ENCODE data around the gene LANCL2. TPM values are rescaled to one million over a fixed set of nuclear protein-coding genes. Genes with fewer than 3 reads are reported as not detected.

Gene LANCL2
- total RNA-seq, 6 experiments from 2014 or later, result 17.3 to 26.3 (median 21.4) TPM

DNA sequence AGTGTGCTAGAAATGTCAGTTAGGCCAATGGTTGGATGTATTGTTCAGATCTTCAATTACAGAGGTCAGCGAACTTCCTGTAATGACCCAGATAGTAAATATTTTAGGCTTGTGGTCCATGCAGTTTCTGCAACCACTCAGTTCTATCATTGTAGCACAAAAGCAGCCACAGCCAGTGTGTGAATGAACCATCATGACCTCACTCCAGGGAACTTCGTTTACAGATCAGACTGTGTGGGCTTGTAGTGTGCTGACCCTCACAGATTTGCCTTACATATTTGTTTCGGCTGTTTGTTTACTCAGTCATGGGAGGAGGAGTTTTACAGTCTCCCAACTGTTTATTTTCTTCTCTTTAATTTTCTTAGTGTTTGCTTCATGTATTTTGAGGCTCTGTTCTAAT is 55.4 kb downstream of the LANCL2 start:
- Mint-ChIP-seq H3K36me3 (ENCODE audit: low read depth) (peaks cover 4% of the 10 kb centered on the region), H3K4me3 (peak overlapping the region; percentile 13; the same call in 1 of the 2 replicates), H3K27me3 (ENCODE audit: insufficient read depth) (no peaks in the 10 kb centered on the region), H3K27ac (peak overlapping the region; percentile 9; the same call in 1 of the 2 replicates), H3K9me3 (no peaks in the 10 kb centered on the region), H3K4me1 (ENCODE audit: low read depth) (peaks cover 48% of the 10 kb centered on the region)
- DNase-seq, result peak; percentile 26
- TF ChIP-seq, protein P1, sequence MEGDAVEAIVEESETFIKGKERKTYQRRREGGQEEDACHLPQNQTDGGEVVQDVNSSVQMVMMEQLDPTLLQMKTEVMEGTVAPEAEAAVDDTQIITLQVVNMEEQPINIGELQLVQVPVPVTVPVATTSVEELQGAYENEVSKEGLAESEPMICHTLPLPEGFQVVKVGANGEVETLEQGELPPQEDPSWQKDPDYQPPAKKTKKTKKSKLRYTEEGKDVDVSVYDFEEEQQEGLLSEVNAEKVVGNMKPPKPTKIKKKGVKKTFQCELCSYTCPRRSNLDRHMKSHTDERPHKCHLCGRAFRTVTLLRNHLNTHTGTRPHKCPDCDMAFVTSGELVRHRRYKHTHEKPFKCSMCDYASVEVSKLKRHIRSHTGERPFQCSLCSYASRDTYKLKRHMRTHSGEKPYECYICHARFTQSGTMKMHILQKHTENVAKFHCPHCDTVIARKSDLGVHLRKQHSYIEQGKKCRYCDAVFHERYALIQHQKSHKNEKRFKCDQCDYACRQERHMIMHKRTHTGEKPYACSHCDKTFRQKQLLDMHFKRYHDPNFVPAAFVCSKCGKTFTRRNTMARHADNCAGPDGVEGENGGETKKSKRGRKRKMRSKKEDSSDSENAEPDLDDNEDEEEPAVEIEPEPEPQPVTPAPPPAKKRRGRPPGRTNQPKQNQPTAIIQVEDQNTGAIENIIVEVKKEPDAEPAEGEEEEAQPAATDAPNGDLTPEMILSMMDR (IDR thresholded peaks at IDR 0.05), result no peak

DNA sequence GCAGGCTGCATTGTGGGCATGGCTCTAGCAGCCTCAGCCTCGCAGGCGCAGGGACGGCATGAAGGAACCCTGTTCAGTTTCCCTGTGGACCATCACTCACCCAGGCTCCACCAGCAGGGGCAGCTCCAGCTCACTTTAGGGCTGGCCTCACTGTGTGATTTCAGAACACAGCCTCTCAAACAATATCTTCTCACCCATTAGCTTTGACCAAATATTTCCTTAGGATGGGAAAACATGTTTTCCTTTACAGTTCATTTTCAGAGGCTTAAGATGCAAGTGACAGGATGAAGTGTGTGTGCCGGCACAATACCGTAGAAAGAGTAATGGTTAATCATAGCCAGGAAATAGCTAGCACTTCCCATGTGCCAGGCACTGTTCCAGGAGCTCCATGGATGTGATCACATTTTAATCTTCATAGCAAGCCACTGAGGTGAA is 58.2 kb downstream of the LANCL2 start:
- Mint-ChIP-seq H3K27me3 (ENCODE audit: insufficient read depth) (no peaks in the 10 kb centered on the region), H3K4me3 (no peak overlapping the region; the same call in 1 of the 2 replicates), H3K9me3 (no peaks in the 10 kb centered on the region), H3K4me1 (ENCODE audit: low read depth) (peaks cover 57% of the 10 kb centered on the region), H3K36me3 (ENCODE audit: low read depth) (peaks cover 19% of the 10 kb centered on the region), H3K27ac (peak overlapping the region; percentile 2; the same call in 1 of the 2 replicates)
- TF ChIP-seq, protein P1 (IDR thresholded peaks at IDR 0.05), result peak; percentile 56
- peak; percentile 57 for DNase-seq

DNA sequence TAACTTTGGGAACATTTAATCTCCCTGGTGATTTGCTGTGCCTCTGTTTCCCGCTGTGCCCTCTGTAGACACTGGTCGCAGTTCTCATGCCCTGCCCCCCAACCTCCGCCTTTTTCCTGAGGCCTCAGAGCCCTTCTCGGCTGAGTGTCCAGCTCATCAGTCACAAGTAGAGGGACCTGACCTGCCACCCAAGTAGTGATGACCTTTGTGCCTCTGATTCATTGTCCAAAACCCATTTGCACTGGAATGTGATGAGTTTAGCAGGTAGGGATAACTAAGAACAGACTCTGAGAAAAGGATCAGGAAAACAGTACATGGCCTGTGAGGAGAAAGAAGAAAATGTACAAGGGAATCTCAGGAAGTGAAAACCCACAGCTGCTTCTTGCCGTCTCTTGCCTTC is 58.8 kb downstream of the LANCL2 start:
- Mint-ChIP-seq H3K27me3 (ENCODE audit: insufficient read depth) (no peaks in the 10 kb centered on the region), H3K4me3 (peak overlapping the region; percentile 28; the same call in 1 of the 2 replicates), H3K9me3 (no peaks in the 10 kb centered on the region), H3K36me3 (ENCODE audit: low read depth) (peaks cover 19% of the 10 kb centered on the region), H3K27ac (peak overlapping the region; percentile 79), H3K4me1 (ENCODE audit: low read depth) (peaks cover 57% of the 10 kb centered on the region)
- DNase-seq, result no peak
- TF ChIP-seq, protein P1 (IDR thresholded peaks at IDR 0.05), result no peak

DNA sequence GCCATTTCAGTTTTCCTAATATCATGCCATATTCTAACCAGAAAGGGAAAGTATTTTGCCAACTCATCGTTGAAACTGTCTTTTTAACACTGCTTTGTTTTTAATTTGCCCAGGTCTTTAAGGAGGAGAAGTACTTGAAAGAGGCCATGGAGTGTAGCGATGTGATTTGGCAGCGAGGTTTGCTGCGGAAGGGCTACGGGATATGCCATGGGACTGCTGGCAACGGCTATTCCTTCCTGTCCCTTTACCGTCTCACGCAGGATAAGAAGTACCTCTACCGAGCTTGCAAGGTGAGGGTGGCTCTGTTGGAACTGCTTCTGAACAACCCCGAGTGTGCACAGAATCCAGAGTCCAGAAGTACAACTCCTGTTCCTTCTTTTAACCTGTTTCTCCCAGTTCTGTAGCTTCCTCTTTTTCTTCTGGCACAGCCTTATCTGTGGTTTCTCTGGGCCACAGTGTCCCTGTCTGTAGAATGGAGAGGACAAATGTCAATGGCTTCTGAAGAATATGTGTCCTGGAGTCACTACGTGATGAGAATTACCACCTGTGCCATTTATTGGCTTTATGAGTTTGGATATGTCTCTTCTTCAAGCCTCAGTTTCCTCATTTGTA is 60.1 kb downstream of the LANCL2 start:
- Mint-ChIP-seq H3K36me3 (ENCODE audit: low read depth) (peaks cover 19% of the 10 kb centered on the region), H3K27ac (no peak overlapping the region), H3K4me1 (ENCODE audit: low read depth) (peaks cover 53% of the 10 kb centered on the region), H3K27me3 (ENCODE audit: insufficient read depth) (no peaks in the 10 kb centered on the region), H3K4me3 (no peak overlapping the region), H3K9me3 (no peaks in the 10 kb centered on the region)
- TF ChIP-seq, protein P1 (IDR thresholded peaks at IDR 0.05), result no peak
- no peak for DNase-seq

DNA sequence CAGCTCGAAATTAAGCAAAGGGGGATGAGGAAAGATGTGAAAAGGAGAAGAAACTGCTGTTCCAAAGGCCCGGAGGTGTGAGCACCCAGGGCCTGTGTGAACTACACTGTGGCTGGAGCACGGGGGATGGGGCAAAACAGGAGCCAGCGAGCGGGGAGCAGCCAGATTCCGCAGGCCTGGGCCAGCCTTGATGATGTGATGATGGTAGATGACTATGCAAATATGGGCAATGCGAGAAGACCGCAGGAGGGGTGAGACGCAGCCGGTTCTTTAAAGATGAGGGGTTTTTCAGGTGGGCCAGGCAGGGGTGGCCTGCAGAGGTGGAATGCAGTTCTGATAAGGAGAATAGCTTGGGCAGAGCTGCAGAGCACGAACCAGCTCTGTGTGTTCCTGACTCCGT is 61.5 kb downstream of the LANCL2 start:
- Mint-ChIP-seq H3K27ac (no peak overlapping the region), H3K4me1 (ENCODE audit: low read depth) (peaks cover 44% of the 10 kb centered on the region), H3K9me3 (no peaks in the 10 kb centered on the region), H3K27me3 (ENCODE audit: insufficient read depth) (no peaks in the 10 kb centered on the region), H3K36me3 (ENCODE audit: low read depth) (peaks cover 19% of the 10 kb centered on the region), H3K4me3 (no peak overlapping the region)
- DNase-seq, result no peak
- TF ChIP-seq, protein P1 (IDR thresholded peaks at IDR 0.05), result no peak

Data from HFFc6 (cell line).